Keratinocyte (primary cell): ENCODE data around the gene SNX7.
A peak's percentile ranks its signal among the peaks of the same experiment; 100 is the strongest.

Source experiments
- CTCF ChIP-seq, 3 experiments: IDR thresholded peaks in 1 of 3; conservative IDR thresholded peaks in 1 of 3; optimal IDR thresholded peaks in 1 of 3; 2 replicates in 2 of 3; 3 replicates in 1 of 3; pipeline versions ENCODE3 to v1.5.1; 2011; ENCODE audit warnings: low read length in 3 of 3, mild to moderate bottlenecking in 3 of 3, moderate library complexity in 2 of 3, control low read depth in 1 of 3, inconsistent platforms in 1 of 3; ENCODE audit not compliant: insufficient read depth in 2 of 3; ENCODE audit errors: extremely low read depth in 1 of 3
- EZH2 ChIP-seq: IDR thresholded peaks from one replicate; pipeline ENCODE4 v1.6.1; 2012; ENCODE audit warnings: inconsistent platforms, mild to moderate bottlenecking, low read length, moderate library complexity

- TF ChIP-seq CTCF (optimal IDR thresholded peaks at IDR 0.05 in 1 of 3, IDR thresholded peaks at IDR 0.05 in 1 of 3, conservative IDR thresholded peaks at IDR 0.05 in 1 of 3; ENCODE audit: extremely low read depth in 1 of 3, insufficient read depth in 2 of 3, low read length in 3 of 3) (peak in 2 of 3 experiments; percentile 14 to 29), EZH2 (no peak)
Observed at GRCh38 chr1:98761219-98761865, 99.8 kb downstream of the SNX7 start.
